SW 1271 (cell line): ENCODE results near the gene SDF2L1.
"Not testable (repeated sequence)": the region's sequence is repeated elsewhere in the genome, so short reads cannot be mapped to it uniquely, and the experiment has no call there.

Experiments used
- DNase-seq, 2 experiments: peaks; one replicate each; lab custom pipeline; 2025; lab: John Stamatoyannopoulos, UW

SDF2L1 gene

GRCh38 chr22:21641789-21642583 is at the start of gene SDF2L1:
Gene SDF2L1 (plus strand): TSS chr22:21642302. CDS start chr22:21642337, 35 bp downstream.
- DNase-seq = peak; percentile 89 to 92

- DNase-seq = no peak
Observed at GRCh38 chr22:21592422-21592821, 49.7 kb upstream of the SDF2L1 start.

- no peak for DNase-seq
Observed at GRCh38 chr22:21593406-21594232, 48.5 kb upstream of the SDF2L1 start.

DNA sequence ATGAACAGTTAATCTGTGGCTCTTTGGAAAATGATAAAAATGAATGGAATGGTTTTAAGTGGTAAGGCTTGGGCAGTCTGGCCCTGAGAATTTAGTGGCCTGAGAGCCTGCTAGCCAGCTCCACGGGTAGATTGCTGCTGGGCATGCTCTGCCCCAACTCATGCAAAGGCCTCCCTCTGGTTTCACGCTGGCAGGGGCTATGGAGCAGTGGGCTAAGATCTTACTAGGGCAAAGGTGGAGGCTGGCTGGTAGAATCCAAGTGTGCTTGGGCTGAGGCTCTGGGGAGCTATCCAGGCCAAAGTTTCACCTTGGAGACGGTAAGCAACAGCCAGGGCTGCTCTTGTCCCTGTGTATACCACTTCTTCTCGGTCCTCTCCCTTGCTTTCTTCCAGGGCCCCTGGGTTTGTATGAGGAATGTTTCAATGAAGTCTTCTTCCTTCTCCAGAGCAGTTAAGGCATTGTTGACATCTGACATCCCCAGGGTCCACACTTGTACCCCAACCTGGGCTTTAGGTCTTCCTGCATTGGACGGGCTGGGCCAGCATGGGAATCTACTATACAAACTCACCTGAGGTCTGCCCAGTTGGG is 47.1 kb upstream of the SDF2L1 start:
- DNase-seq = no peak

DNA sequence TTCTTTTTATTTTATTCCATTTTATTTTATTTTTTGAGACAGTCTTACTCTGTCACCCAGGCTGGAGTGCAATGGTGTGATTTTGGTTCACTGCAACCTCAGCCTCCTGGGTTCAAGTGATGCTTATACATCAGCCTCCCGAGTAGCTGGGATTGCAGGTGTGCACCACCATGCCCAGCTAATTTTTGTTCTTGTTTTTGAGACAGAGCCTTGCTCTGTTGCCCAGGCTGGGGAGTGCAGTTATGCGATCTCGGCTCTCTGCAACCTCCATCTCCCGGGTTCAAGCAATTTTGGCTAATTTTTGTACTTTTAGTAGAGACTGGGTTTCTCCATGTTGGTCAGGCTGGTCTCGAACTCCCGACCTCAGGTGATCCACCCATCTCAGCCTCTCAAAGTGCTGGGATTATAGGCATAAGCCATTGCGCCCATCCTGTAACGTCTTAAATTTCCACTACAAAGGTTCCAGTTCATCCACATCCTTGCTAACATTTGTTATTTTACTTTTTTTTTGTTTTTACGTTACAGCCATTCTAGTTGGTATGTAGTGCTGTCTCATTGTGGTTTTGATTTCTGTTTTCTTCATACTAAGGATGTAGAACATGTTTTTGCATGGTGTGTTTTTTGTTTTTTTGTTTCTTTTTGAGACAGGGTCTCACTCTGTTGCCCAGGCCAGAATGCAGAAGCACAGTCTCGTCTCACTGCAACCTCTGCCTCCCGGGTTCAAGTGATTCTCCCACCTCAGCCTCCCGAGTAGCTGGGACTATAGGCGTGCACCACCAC is 45.6 kb upstream of the SDF2L1 start:
- DNase-seq = not testable (repeated sequence)

DNA sequence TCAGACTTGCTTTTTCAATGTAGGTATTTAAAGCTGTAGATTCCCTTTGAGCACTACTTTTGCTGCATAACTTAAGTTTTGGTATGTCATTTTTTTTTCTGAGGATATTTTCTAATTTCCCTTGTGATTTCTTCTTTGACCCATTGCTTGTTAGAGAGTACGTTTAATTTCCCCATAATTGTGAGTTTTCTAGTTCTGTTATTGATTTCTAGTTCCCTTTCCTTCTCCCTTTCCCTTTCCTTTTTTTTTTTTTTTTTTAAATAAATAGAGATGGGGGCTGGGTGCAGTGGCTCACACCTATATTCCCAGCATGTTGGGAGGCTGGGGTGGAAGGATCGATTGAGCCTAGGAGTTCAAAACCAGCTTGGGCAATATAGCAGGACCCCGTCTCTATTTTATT is 43.8 kb upstream of the SDF2L1 start:
- no peak for DNase-seq

- no peak for DNase-seq
Observed at GRCh38 chr22:21599053-21599893, 42.8 kb upstream of the SDF2L1 start.

- DNase-seq = no peak
Observed at GRCh38 chr22:21602579-21602978, 39.5 kb upstream of the SDF2L1 start.

- no peak for DNase-seq
Observed at GRCh38 chr22:21603973-21604372, 38.1 kb upstream of the SDF2L1 start.

GRCh38 chr22:21605887-21606564 is 36.1 kb upstream of the SDF2L1 start:
- DNase-seq = no peak

DNA sequence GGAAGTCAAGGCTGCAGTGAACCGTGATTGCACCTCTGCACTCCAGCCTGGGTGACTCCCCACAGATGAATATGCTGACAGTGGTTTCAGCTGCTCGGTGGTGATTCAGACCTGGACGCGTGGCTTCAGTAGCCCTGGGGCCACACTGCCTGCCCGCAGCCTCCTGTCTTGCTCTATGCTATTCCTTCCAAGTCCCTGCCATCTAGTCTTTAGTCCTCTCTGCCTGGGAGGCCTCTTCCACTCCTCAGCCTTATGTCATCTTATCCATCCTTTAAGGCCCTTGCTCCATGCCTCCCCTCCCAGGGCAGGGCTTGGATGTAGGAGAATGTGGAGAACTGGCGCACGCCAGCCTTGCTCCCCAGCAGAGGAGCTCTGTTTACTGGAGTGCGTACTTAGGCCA is 35.3 kb upstream of the SDF2L1 start:
- no peak for DNase-seq

- not testable (repeated sequence) for DNase-seq
Observed at GRCh38 chr22:21609556-21610157, 32.4 kb upstream of the SDF2L1 start.

DNA sequence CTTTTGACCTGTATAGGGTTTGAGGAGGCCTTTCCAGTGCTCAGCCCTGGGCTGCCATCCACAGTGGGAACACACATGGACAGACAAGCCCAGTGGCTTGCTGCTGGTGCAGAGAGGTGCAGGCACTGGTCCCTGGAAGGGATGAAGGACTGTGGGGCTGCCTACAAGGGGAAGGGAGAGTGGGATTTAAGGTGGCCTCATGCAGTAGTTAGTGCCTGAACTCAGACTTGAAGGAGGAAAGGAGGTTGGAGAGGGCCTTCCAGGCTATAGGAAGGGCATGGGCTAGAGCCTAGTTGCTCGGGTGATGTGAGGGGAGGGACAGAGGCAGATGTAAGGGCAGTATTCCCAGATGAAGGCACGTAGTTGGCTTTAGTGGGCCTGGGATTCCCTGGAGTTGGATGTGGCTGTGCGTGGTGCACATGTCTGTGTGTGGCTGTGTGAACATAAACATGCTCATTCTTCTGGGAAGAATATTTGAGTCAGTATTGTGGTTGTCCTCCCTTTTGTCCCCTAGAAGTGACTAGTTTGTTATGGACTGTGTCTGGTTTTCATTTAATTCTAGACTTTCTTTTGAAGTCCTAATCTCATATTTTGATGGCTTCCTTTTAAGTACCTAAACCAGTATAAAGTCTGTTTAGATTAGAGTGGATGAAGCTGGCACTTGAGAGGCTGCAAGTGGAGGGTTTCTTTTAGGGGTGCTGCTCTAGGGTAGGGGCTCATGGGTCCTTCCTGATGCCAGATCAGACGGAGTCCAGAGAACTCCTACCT is 30.7 kb upstream of the SDF2L1 start:
- no peak for DNase-seq

- DNase-seq = no peak
Observed at GRCh38 chr22:21612858-21613257, 29.2 kb upstream of the SDF2L1 start.

GRCh38 chr22:21613553-21614233 is 28.4 kb upstream of the SDF2L1 start:
- no peak for DNase-seq

- no peak for DNase-seq
Observed at GRCh38 chr22:21615731-21616130, 26.4 kb upstream of the SDF2L1 start.

GRCh38 chr22:21617337-21617736 is 24.8 kb upstream of the SDF2L1 start:
- DNase-seq = not testable (repeated sequence)

- no peak for DNase-seq
Observed at GRCh38 chr22:21621025-21621424, 21.1 kb upstream of the SDF2L1 start.
